Keratinocyte (primary cell): ENCODE measurements around the gene KRTAP20-4. TPM values are rescaled to one million over a fixed set of nuclear protein-coding genes. Genes with fewer than 3 reads are reported as not detected.

Experiments used
- DNase-seq: peaks from one replicate; pipeline ENCODE4 v3.0.0-alpha.2; 2011; ENCODE audit warnings: low read depth, missing footprints, low spot score
- FAIRE-seq: peaks from 2 replicates; lab custom pipeline; 2011; peaks lifted over from hg19 to GRCh38; lab: Jason Lieb, UNC
- H2AFZ ChIP-seq: 2 replicates; pipeline ENCODE4 v1.6.0; 2012; ENCODE audit warnings: low read length, control low read depth, inconsistent platforms; ENCODE audit not compliant: control insufficient read depth
- H3K27ac ChIP-seq: 2 replicates; pipeline ENCODE4 v1.5.1; 2011; ENCODE audit warnings: low read length; ENCODE audit not compliant: control insufficient read depth, insufficient read depth
- H3K27me3 ChIP-seq: 3 replicates; pipeline ENCODE4 v1.6.0; 2011; ENCODE audit warnings: low read length; ENCODE audit not compliant: control insufficient read depth, insufficient read depth; ENCODE audit errors: extremely low read depth
- H3K36me3 ChIP-seq, 2 experiments: 2 replicates in 1 of 2; 3 replicates in 1 of 2; pipeline ENCODE4 v1.5.1; 2011; ENCODE audit warnings: low read length in 2 of 2, mild to moderate bottlenecking in 1 of 2; ENCODE audit not compliant: control insufficient read depth in 2 of 2, insufficient read depth in 2 of 2; ENCODE audit errors: extremely low read depth in 1 of 2
- H3K4me1 ChIP-seq: 3 replicates; pipeline ENCODE4 v1.5.1; 2011; ENCODE audit warnings: low read length; ENCODE audit not compliant: control insufficient read depth, insufficient read depth; ENCODE audit errors: extremely low read depth
- H3K4me2 ChIP-seq: 3 replicates; pipeline ENCODE4 v1.6.0; 2011; ENCODE audit warnings: low read depth, low read length; ENCODE audit not compliant: control insufficient read depth, insufficient read depth; ENCODE audit errors: extremely low read depth
- H3K4me3 ChIP-seq, 3 experiments: fragments of 200-600 bp in 1 of 3; sonication (generic) in 1 of 3; 2 replicates in 2 of 3; 3 replicates in 1 of 3; pipeline ENCODE4 v1.5.1; 2011 to 2016; ENCODE audit warnings: low read length in 3 of 3, mild to moderate bottlenecking in 3 of 3, control low read depth in 2 of 3, inconsistent platforms in 1 of 3, low read depth in 1 of 3, mixed read lengths in 1 of 3, mixed run types in 1 of 3, moderate library complexity in 1 of 3; ENCODE audit not compliant: control insufficient read depth in 2 of 3, insufficient read depth in 2 of 3; ENCODE audit errors: extremely low read depth in 1 of 3
- H3K79me2 ChIP-seq: 2 replicates; pipeline ENCODE4 v1.6.0; 2012; ENCODE audit warnings: low read length; ENCODE audit not compliant: control insufficient read depth, insufficient read depth
- H3K9ac ChIP-seq: 3 replicates; pipeline ENCODE4 v1.6.0; 2011; ENCODE audit warnings: low read length; ENCODE audit not compliant: control insufficient read depth, insufficient read depth; ENCODE audit errors: extremely low read depth
- H3K9me1 ChIP-seq: 3 replicates; pipeline ENCODE4 v1.6.0; 2011; ENCODE audit warnings: low read length; ENCODE audit not compliant: control insufficient read depth, insufficient read depth; ENCODE audit errors: extremely low read depth
- H3K9me3 ChIP-seq: 2 replicates; pipeline ENCODE4 v1.5.1; 2012; ENCODE audit warnings: low read depth, low read length; ENCODE audit not compliant: control insufficient read depth
- H4K20me1 ChIP-seq: 3 replicates; pipeline ENCODE4 v1.6.0; 2011; ENCODE audit warnings: low read length; ENCODE audit not compliant: control insufficient read depth, insufficient read depth; ENCODE audit errors: extremely low read depth
- CTCF ChIP-seq, 3 experiments: IDR thresholded peaks in 1 of 3; conservative IDR thresholded peaks in 1 of 3; optimal IDR thresholded peaks in 1 of 3; 2 replicates in 2 of 3; 3 replicates in 1 of 3; pipeline versions ENCODE3 to v1.5.1; 2011; ENCODE audit warnings: low read length in 3 of 3, mild to moderate bottlenecking in 3 of 3, moderate library complexity in 2 of 3, control low read depth in 1 of 3, inconsistent platforms in 1 of 3; ENCODE audit not compliant: insufficient read depth in 2 of 3; ENCODE audit errors: extremely low read depth in 1 of 3
- EZH2 ChIP-seq: IDR thresholded peaks from one replicate; pipeline ENCODE4 v1.6.1; 2012; ENCODE audit warnings: inconsistent platforms, mild to moderate bottlenecking, low read length, moderate library complexity
- dilution Hi-C: fragments of 300-500 bp; cut with MboI; formaldehyde crosslinking; loops from one replicate; pipeline ENCODE4 v1.7.0; 2020; ENCODE audit warnings: low sequenced_read_pairs; ENCODE audit not compliant: extremely low pct_ligation_motif_present
- polyA plus RNA-seq, 5 experiments: library from polyadenylated mRNA; depleted of rRNA in 3 of 5; stranded (reverse) in 3 of 5; stranded (forward) in 1 of 5; unstranded in 1 of 5; fragments of >200 nt; gene quantifications; 1 replicate in 1 of 5; 2 replicates in 3 of 5; 3 replicates in 1 of 5; pipeline versions ENCODE4 v1.2.1 to v1.2.3, GENCODE V29; 2011 to 2012; ENCODE audit warnings: missing spikeins in 2 of 5, low read depth in 1 of 5, low replicate concordance in 1 of 5

Gene KRTAP20-4
- polyA plus RNA-seq, 1 donor (not counting 4 experiments of a cell fraction or from before 2014, with no cell fraction given) = not detected

GRCh38 chr21:30582870-30583269, 37.6 kb upstream of the KRTAP20-4 start:
- H3K27ac ChIP-seq = no peak overlapping the region
- no peaks in the 10 kb centered on the region for H4K20me1 ChIP-seq
- no peak overlapping the region for H3K4me2 ChIP-seq
- no peak overlapping the region for H2AFZ ChIP-seq
- no peak for TF ChIP-seq CTCF (optimal IDR thresholded peaks at IDR 0.05 in 1 of 3, IDR thresholded peaks at IDR 0.05 in 1 of 3, conservative IDR thresholded peaks at IDR 0.05 in 1 of 3; ENCODE audit: extremely low read depth in 1 of 3, insufficient read depth in 2 of 3, low read length in 3 of 3)
- no peak for TF ChIP-seq EZH2
- no peak overlapping the region for H3K4me3 ChIP-seq
- no peak overlapping the region for H3K9ac ChIP-seq
- dilution Hi-C loops = no loop called here
- H3K9me3 ChIP-seq = no peaks in the 10 kb centered on the region
- no peaks in the 10 kb centered on the region for H3K79me2 ChIP-seq
- H3K9me1 ChIP-seq = no peaks in the 10 kb centered on the region
- no peaks in the 10 kb centered on the region for H3K27me3 ChIP-seq
- FAIRE-seq = no peak
- no peaks in the 10 kb centered on the region for H3K4me1 ChIP-seq
- no peak for DNase-seq
- no peaks in the 10 kb centered on the region for H3K36me3 ChIP-seq

GRCh38 chr21:30590297-30590696, 30.1 kb upstream of the KRTAP20-4 start, which contains the start of gene KRTAP22-2:
KRTAP22-2 (minus strand) TSS chr21:30590397.
- H3K79me2 ChIP-seq = no peaks in the 10 kb centered on the region
- DNase-seq (no peak), FAIRE-seq (no peak)
- no peak within 1 kb of the TSS for H3K27ac ChIP-seq
- dilution Hi-C loops = no loop called here
- H3K4me3 ChIP-seq = no peak within 1 kb of the TSS
- no peak within 1 kb of the TSS for H3K9ac ChIP-seq
- H4K20me1 ChIP-seq = no peaks in the 10 kb centered on the region
- H2AFZ ChIP-seq = no peak within 1 kb of the TSS
- no peaks in the 10 kb centered on the region for H3K36me3 ChIP-seq
- TF ChIP-seq EZH2 = no peak
- TF ChIP-seq CTCF (optimal IDR thresholded peaks at IDR 0.05 in 1 of 3, IDR thresholded peaks at IDR 0.05 in 1 of 3, conservative IDR thresholded peaks at IDR 0.05 in 1 of 3; ENCODE audit: extremely low read depth in 1 of 3, insufficient read depth in 2 of 3, low read length in 3 of 3) = no peak
- no peaks in the 10 kb centered on the region for H3K9me1 ChIP-seq
- no peaks in the 10 kb centered on the region for H3K27me3 ChIP-seq
- no peaks in the 10 kb centered on the region for H3K9me3 ChIP-seq
- H3K4me2 ChIP-seq = no peak within 1 kb of the TSS
- H3K4me1 ChIP-seq = no peaks in the 10 kb centered on the region
